K562 (cell line): ENCODE results near the gene TTLL4. TPM values are rescaled to one million over a fixed set of nuclear protein-coding genes. Genes with fewer than 3 reads are reported as not detected.

Experiments
- ATAC-seq: fragments of 200-7000 bp; cut with Tn5 transposase; 3 replicates; pipeline ENCODE4 v1.9.1; 2020; ENCODE audit warnings: moderate library complexity
- BruUV-seq: library from RNA; stranded (reverse); fragments of 400-500 nt; replicated peaks from 2 replicates; lab custom pipeline; 2021; lab: Mats Ljungman, UMichigan
- CTCF ChIA-PET: fragments of 300-600 bp; formaldehyde crosslinking; extraction: SDS; loops from one replicate; lab custom pipeline; 2021; ENCODE audit warnings: low intra/inter-chr PET ratio; lab: Yijun Ruan, JAX
- POLR2A ChIA-PET: fragments of 300-600, 350-650 bp; sonication (Branson Sonifier 250); formaldehyde crosslinking; extraction: SDS; loops from one replicate; lab custom pipeline; 2021; ENCODE audit warnings: antibody characterized with exemption, inconsistent platforms; lab: Yijun Ruan, JAX
- DNase-seq, 4 experiments: peaks; one replicate each; pipeline versions ENCODE4 v3.0.0 to v3.0.0-alpha.2; 2011 to 2018; ENCODE audit warnings: low spot score in 3 of 4, mixed read lengths in 3 of 4; ENCODE audit errors: extremely low read depth in 1 of 4
- FAIRE-seq: peaks from 2 replicates; lab custom pipeline; 2011; peaks lifted over from hg19 to GRCh38; lab: Jason Lieb, UNC
- H2AFZ ChIP-seq: 2 replicates; pipeline ENCODE4 v1.6.0; 2011; ENCODE audit warnings: low read depth, low read length, control low read depth, inconsistent platforms
- H3K27ac ChIP-seq: fragments of 200-600 bp; 3 replicates; pipeline ENCODE4 v1.8.0; 2011; ENCODE audit warnings: low read depth, mild to moderate bottlenecking, control low read depth, inconsistent platforms, low read length, moderate library complexity, mixed read lengths; ENCODE audit errors: extremely low read depth
- H3K27me3 ChIP-seq, 2 experiments: fragments of 300-600 bp in 1 of 2; 2 replicates in 1 of 2; 3 replicates in 1 of 2; pipeline versions ENCODE4 v1.6.0 to v1.8.0; 2011; ENCODE audit warnings: inconsistent platforms in 2 of 2, low read length in 2 of 2, mild to moderate bottlenecking in 1 of 2, mixed read lengths in 1 of 2, moderate library complexity in 1 of 2; ENCODE audit not compliant: control insufficient read depth in 2 of 2, insufficient read depth in 2 of 2
- H3K36me3 ChIP-seq: fragments of 300-600 bp; 3 replicates; pipeline ENCODE4 v1.8.0; 2011; ENCODE audit warnings: mild to moderate bottlenecking, low read length, inconsistent platforms; ENCODE audit not compliant: control insufficient read depth, insufficient read depth
- H3K4me1 ChIP-seq, 2 experiments: fragments of 200-600 bp in 1 of 2; replicated peaks in 1 of 2; 2 replicates in 1 of 2; 3 replicates in 1 of 2; pipeline versions ENCODE4 v1.5.1 to v1.8.0; 2011; ENCODE audit warnings: inconsistent platforms in 2 of 2, low read length in 2 of 2, mild to moderate bottlenecking in 1 of 2, mixed read lengths in 1 of 2, moderate library complexity in 1 of 2; ENCODE audit not compliant: control insufficient read depth in 2 of 2, insufficient read depth in 2 of 2
- H3K4me2 ChIP-seq: 2 replicates; pipeline ENCODE4 v1.6.1; 2011; ENCODE audit warnings: low read length, control low read depth, inconsistent platforms, mixed read lengths; ENCODE audit not compliant: insufficient read depth
- H3K4me3 ChIP-seq: fragments of 200-600 bp; sonication (generic), shearing (Covaris generic); 2 replicates; pipeline ENCODE4 v1.5.1; 2016; ENCODE audit warnings: control low read depth, inconsistent platforms
- H3K79me2 ChIP-seq: fragments of 200-600 bp; 3 replicates; pipeline ENCODE4 v1.8.0; 2011; ENCODE audit warnings: low read length, inconsistent platforms; ENCODE audit not compliant: control insufficient read depth, insufficient read depth
- H3K9ac ChIP-seq, 2 experiments: 2 replicates each; pipeline versions ENCODE4 v1.6.0 to v1.6.1; 2011; ENCODE audit warnings: low read depth in 2 of 2, low read length in 2 of 2, control low read depth in 1 of 2, inconsistent platforms in 1 of 2, mild to moderate bottlenecking in 1 of 2, mixed read lengths in 1 of 2; ENCODE audit not compliant: insufficient read depth in 1 of 2
- H3K9me1 ChIP-seq: one replicate; pipeline ENCODE4 v1.6.0; 2011; ENCODE audit warnings: inconsistent platforms, mild to moderate bottlenecking, low read length, moderate library complexity; ENCODE audit not compliant: control insufficient read depth, insufficient read depth
- H3K9me3 ChIP-seq: replicated peaks from 2 replicates; pipeline ENCODE4 v1.5.1; 2011; ENCODE audit warnings: low read depth, low read length, inconsistent platforms; ENCODE audit not compliant: control insufficient read depth, insufficient read depth
- H4K20me1 ChIP-seq: replicated peaks from 2 replicates; pipeline ENCODE4 v1.6.1; 2011; ENCODE audit warnings: low read length, inconsistent platforms, mixed read lengths; ENCODE audit not compliant: control insufficient read depth, insufficient read depth
- BRF1 ChIP-seq: IDR thresholded peaks from 3 replicates; pipeline ENCODE4 v1.6.1; 2011; ENCODE audit warnings: borderline replicate concordance, mild to moderate bottlenecking; ENCODE audit not compliant: insufficient read length; ENCODE audit errors: extremely low read depth
- CTCF ChIP-seq, 3 experiments: IDR thresholded peaks in 2 of 3; conservative IDR thresholded peaks in 1 of 3; 2 replicates each; pipeline ENCODE4 v1.5.1; 2011 to 2012; ENCODE audit warnings: low read length in 3 of 3, mild to moderate bottlenecking in 3 of 3, control low read depth in 2 of 3, improper control_type of control experiment in 1 of 3, inconsistent platforms in 1 of 3, low read depth in 1 of 3, mixed read lengths in 1 of 3, moderate library complexity in 1 of 3; ENCODE audit not compliant: insufficient read depth in 2 of 3
- FOXP1 ChIP-seq: sonication (generic); formaldehyde crosslinking; IDR thresholded peaks from 2 replicates; pipeline ENCODE4 v1.8.0; 2022; ENCODE audit warnings: mild to moderate bottlenecking, missing genetic modification reagents
- PURB ChIP-seq: sonication (generic); formaldehyde crosslinking; IDR thresholded peaks from 2 replicates; pipeline ENCODE4 v1.9.0; 2021; ENCODE audit warnings: low read depth, mild to moderate bottlenecking, missing genetic modification reagents
- RAD21 ChIP-seq, 2 experiments: fragments of 250-450 bp in 1 of 2; fragments of 450-650 bp in 1 of 2; sonication (Bioruptor Pico) in 1 of 2; formaldehyde crosslinking in 1 of 2; IDR thresholded peaks in 1 of 2; conservative IDR thresholded peaks in 1 of 2; 2 replicates each; pipeline versions ENCODE4 v1.4.0 to v1.8.0; 2020 to 2022; ENCODE audit warnings: mild to moderate bottlenecking in 2 of 2, moderate library complexity in 1 of 2
- RBM17 ChIP-seq: fragments of 200-400 bp; formaldehyde crosslinking; IDR thresholded peaks from 2 replicates; pipeline ENCODE4 v1.6.1; 2017; ENCODE audit warnings: low read depth, mild to moderate bottlenecking, low read length, borderline replicate concordance
- RBM25 ChIP-seq: fragments of 200-400 bp; formaldehyde crosslinking; IDR thresholded peaks from 2 replicates; pipeline ENCODE4 v1.6.1; 2018; ENCODE audit warnings: low read length, low read depth, moderate library complexity; ENCODE audit not compliant: severe bottlenecking
- SMC3 ChIP-seq: conservative IDR thresholded peaks from 2 replicates; pipeline ENCODE4 v1.6.1; 2011; ENCODE audit warnings: low read depth, low read length, improper control_type of control experiment; ENCODE audit not compliant: insufficient read depth
- ZKSCAN3 ChIP-seq: fragments of 250-450 bp; sonication (Bioruptor Pico); IDR thresholded peaks from 2 replicates; pipeline ENCODE4 v1.4.0; 2020
- ZNF3 ChIP-seq: fragments of 250-450 bp; sonication (Bioruptor Pico); IDR thresholded peaks from 2 replicates; pipeline ENCODE4 v1.5.0; 2021; ENCODE audit warnings: mild to moderate bottlenecking, moderate library complexity
- ZNF395 ChIP-seq: fragments of 200-800 bp; sonication (Bioruptor generic); IDR thresholded peaks from 2 replicates; pipeline ENCODE4 v1.6.1; 2017; ENCODE audit warnings: missing genetic modification characterization, missing compliant biosample characterization
- ZNF778 ChIP-seq: fragments of 450-650 bp; formaldehyde crosslinking; IDR thresholded peaks from 2 replicates; pipeline ENCODE4 v1.4.0; 2020; ENCODE audit warnings: mild to moderate bottlenecking, moderate library complexity
- WGBS: fragments of 100-300 bp; shearing (Covaris generic); methylation state at CpG from one replicate; pipeline ENCODE4 v1.1.6; 2016; ENCODE audit warnings: low coverage, mixed read lengths; ENCODE audit not compliant: insufficient coverage; ENCODE audit errors: missing lambda C conversion rate; 5-methylcytosine and 5-hydroxymethylcytosine counted together
- in situ Hi-C: fragments of 300-500 bp; cut with MboI; formaldehyde crosslinking; loops from 4 replicates; pipeline ENCODE4 v1.15.0; 2018; ENCODE audit warnings: inconsistent platforms, mixed read lengths
- intact Hi-C: fragments of 100-400 bp; cut with micrococcal nuclease; formaldehyde crosslinking; loops from 2 replicates; pipeline ENCODE4 v1.14.2; 2022
- polyA plus RNA-seq, 8 experiments: library from polyadenylated mRNA; depleted of rRNA in 4 of 8; stranded (reverse) in 5 of 8; unstranded in 3 of 8; fragments of >200 nt; fragmentation: Nextera tagmentation in 2 of 8; fragmentation: Illumina TruSeq in 1 of 8; extraction: Ambion mirVana in 2 of 8; extraction: Trizol in 1 of 8; gene quantifications; 2 replicates each; pipeline versions ENCODE4 v1.2.1 to v1.2.3, GENCODE V29; 2011 to 2014; ENCODE audit warnings: inconsistent platforms in 1 of 8, missing spikeins in 1 of 8
- total RNA-seq, 7 experiments: library from RNA; depleted of rRNA in 6 of 7; stranded (reverse); fragments of >200 nt in 6 of 7; fragmentation: Illumina TruSeq in 2 of 7; extraction: Trizol in 2 of 7; gene quantifications; 2 replicates each; pipeline versions ENCODE4 v1.2.1 to v1.2.3, GENCODE V29; 2011 to 2021; ENCODE audit warnings: low replicate concordance in 1 of 7

TTLL4 gene
- total and polyA plus RNA-seq, 9 of the 15 experiments (the other 6 are each of a cell fraction or from before 2014, with no cell fraction given): 12.6 to 67.5 (median 24.5) TPM

- FAIRE-seq: no peak
- Histone ChIP-seq H3K9me1 (no peaks in the 10 kb centered on the region), H3K4me3 (no peak overlapping the region), H4K20me1 (peaks cover 16% of the 10 kb centered on the region; the same call in 1 of the 2 replicates), H3K79me2 (peaks cover 47% of the 10 kb centered on the region), H3K9ac (no peak overlapping the region), H3K36me3 (peaks cover 14% of the 10 kb centered on the region; the same call in 2 of the 3 replicates), H2AFZ (no peak overlapping the region), H3K4me1 (peaks cover 0 to 15% of the 10 kb centered on the region in 2 experiments; a peak in 3 of 5 replicates), H3K27ac (no peak overlapping the region), H3K4me2 (no peak overlapping the region), H3K9me3 (no peaks in the 10 kb centered on the region), H3K27me3 (no peaks in the 10 kb centered on the region)
- DNase-seq: peak in 1 of 4 experiments; percentile 34
- CTCF ChIA-PET: interaction anchor here (1.6 kb wide), 1 partner anchor 120 kb away, joined by 19 read pairs; no protein-coding TSS in a partner anchor
- BruUV-seq: no TSS peak
- POLR2A ChIA-PET: interaction anchor here (1.3 kb wide), 1 partner anchor 120 kb away, joined by 4 read pairs; no protein-coding TSS in a partner anchor
- intact Hi-C loops: loop anchor here (2.0 kb wide), 1 partner anchor 119 kb away; no protein-coding TSS in a partner anchor
- peak; percentile 55 for ATAC-seq
- in situ Hi-C loops: loop anchor here (10.0 kb wide), 1 partner anchor 117 kb away; no protein-coding TSS in a partner anchor
- WGBS: 71% methylated on average over 6 of the region's 6 CpGs
- TF ChIP-seq ZKSCAN3 (CRISPR knock-in tag): no peak
- no peak for TF ChIP-seq RBM17
- TF ChIP-seq FOXP1 (CRISPR knock-in tag): no peak
- no peak for TF ChIP-seq BRF1
- TF ChIP-seq CTCF (IDR thresholded peaks at IDR 0.05 in 2 of 3, conservative IDR thresholded peaks at IDR 0.05 in 1 of 3; ENCODE audit: insufficient read depth in 2 of 3, low read depth in 1 of 3, low read length in 3 of 3): peak; percentile 25 to 67 (median 61); a peak in 3 of 6 replicates
- no peak for TF ChIP-seq RBM25
- no peak for TF ChIP-seq ZNF778 (CRISPR knock-in tag)
- 0 out of 2 replicates have a peak, but pooled peaks have one; percentile 15 for TF ChIP-seq SMC3
- no peak for TF ChIP-seq ZNF3 (CRISPR knock-in tag)
- peak in 1 of 2 experiments; percentile 61; a peak in 3 of 4 replicates for TF ChIP-seq RAD21 (CRISPR knock-in tag; conservative IDR thresholded peaks at IDR 0.05 in 1 of 2, IDR thresholded peaks at IDR 0.05 in 1 of 2)
- no peak for TF ChIP-seq PURB (CRISPR knock-in tag)
- TF ChIP-seq ZNF395: no peak
These were observed 17.0 kb downstream of the TTLL4 start for GRCh38 chr2:218727502-218728165.
